ENCODE data around the gene WDR82. TPM values are rescaled to one million over a fixed set of nuclear protein-coding genes. Genes with fewer than 3 reads are reported as not detected.

The WDR82 gene
- total and polyA plus RNA-seq, 2 of the 4 experiments (the other 2 are of a cell fraction), result 38.1 to 68.1 TPM

DNA sequence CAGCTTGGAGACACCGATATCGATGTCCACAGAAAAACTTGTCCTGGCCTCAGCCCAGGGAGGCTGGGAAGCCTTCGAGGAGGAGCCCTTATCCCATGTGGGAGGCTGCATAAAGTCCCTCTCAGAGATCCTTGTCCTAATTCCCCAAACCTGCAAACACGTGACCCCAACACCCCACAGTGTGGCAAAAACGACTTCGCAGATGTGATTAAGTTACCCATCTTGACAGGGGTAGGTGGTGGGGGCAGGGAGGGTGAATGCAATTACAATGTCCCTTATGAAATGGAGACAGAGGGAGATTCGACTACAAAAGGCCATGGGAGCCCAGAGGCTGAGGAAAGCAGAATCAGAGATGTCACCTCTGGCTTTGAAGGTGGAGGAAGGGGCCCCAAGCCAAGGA, 50.7 kb downstream of the WDR82 start:
- Histone ChIP-seq H4K91ac (ENCODE audit: insufficient read depth, low read depth, low read length) (no peak overlapping the region), H3K27ac (ENCODE audit: insufficient read depth, low read length) (no peak overlapping the region), H2BK20ac (ENCODE audit: low read depth, low read length) (no peak overlapping the region), H2AFZ (replicated peaks; ENCODE audit: low read length, poor library complexity) (no peak overlapping the region), H3K27me3 (ENCODE audit: control insufficient read depth, insufficient read depth, low read length) (no peaks in the 10 kb centered on the region), H3K4me2 (ENCODE audit: low read depth, low read length) (no peak overlapping the region), H4K8ac (ENCODE audit: low read depth in 2 of 2, low read length in 2 of 2) (no peak overlapping the region), H3K14ac (replicated peaks; ENCODE audit: low read depth, low read length) (no peak overlapping the region), H3K9me1 (ENCODE audit: insufficient read depth, low read length) (no peaks in the 10 kb centered on the region), H2BK120ac (ENCODE audit: low read depth, low read length) (no peak overlapping the region), H2AK5ac (ENCODE audit: low read depth, low read length) (no peak overlapping the region), H2BK5ac (ENCODE audit: low read depth, low read length, poor library complexity, severe bottlenecking) (no peak overlapping the region), H2BK15ac (ENCODE audit: low read depth, low read length) (no peak overlapping the region), H3K4me1 (ENCODE audit: control insufficient read depth, insufficient read depth, low read length) (no peaks in the 10 kb centered on the region), H3K79me1 (ENCODE audit: low read depth in 1 of 2, low read length in 2 of 2) (peaks cover 5 to 18% of the 10 kb centered on the region in 2 experiments; a peak in 3 of 4 replicates), H3K4me3 (ENCODE audit: insufficient read depth, low read depth, low read length) (no peak overlapping the region), H3K23ac (ENCODE audit: low read depth, low read length) (no peak overlapping the region), H4K5ac (ENCODE audit: low read depth, low read length) (no peak overlapping the region), H3K9ac (ENCODE audit: low read depth, low read length) (no peak overlapping the region), H3K56ac (ENCODE audit: extremely low read depth, insufficient read depth, low read length) (no peak overlapping the region), H3K36me3 (ENCODE audit: control insufficient read depth, insufficient read depth, low read length) (peaks cover 43% of the 10 kb centered on the region), H3K18ac (ENCODE audit: low read depth, low read length) (no peak overlapping the region), H3K4ac (ENCODE audit: low read depth, low read length) (no peak overlapping the region), H3K9me3 (ENCODE audit: control insufficient read depth, insufficient read depth, low read length) (no peaks in the 10 kb centered on the region), H2AK9ac (replicated peaks; ENCODE audit: low read depth, low read length, poor library complexity) (no peak overlapping the region), H4K20me1 (ENCODE audit: insufficient read depth, low read length) (peaks cover 22% of the 10 kb centered on the region)
- no TSS peak for BruUV-seq (replicated peaks)
- DNase-seq (no peak), ATAC-seq (ENCODE audit: low read depth) (no peak)
- TF ChIP-seq RFX5 (IDR thresholded peaks at IDR 0.05; ENCODE audit: low read depth, low read length), result no peak
- TF ChIP-seq, protein P1, sequence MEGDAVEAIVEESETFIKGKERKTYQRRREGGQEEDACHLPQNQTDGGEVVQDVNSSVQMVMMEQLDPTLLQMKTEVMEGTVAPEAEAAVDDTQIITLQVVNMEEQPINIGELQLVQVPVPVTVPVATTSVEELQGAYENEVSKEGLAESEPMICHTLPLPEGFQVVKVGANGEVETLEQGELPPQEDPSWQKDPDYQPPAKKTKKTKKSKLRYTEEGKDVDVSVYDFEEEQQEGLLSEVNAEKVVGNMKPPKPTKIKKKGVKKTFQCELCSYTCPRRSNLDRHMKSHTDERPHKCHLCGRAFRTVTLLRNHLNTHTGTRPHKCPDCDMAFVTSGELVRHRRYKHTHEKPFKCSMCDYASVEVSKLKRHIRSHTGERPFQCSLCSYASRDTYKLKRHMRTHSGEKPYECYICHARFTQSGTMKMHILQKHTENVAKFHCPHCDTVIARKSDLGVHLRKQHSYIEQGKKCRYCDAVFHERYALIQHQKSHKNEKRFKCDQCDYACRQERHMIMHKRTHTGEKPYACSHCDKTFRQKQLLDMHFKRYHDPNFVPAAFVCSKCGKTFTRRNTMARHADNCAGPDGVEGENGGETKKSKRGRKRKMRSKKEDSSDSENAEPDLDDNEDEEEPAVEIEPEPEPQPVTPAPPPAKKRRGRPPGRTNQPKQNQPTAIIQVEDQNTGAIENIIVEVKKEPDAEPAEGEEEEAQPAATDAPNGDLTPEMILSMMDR (conservative IDR thresholded peaks at IDR 0.05; ENCODE audit: low read depth, low read length), result no peak
- TF ChIP-seq RAD21 (IDR thresholded peaks at IDR 0.05; ENCODE audit: low read length), result no peak
- TF ChIP-seq MXI1 (IDR thresholded peaks at IDR 0.05; ENCODE audit: borderline replicate concordance, low read depth, low read length), result no peak
- TF ChIP-seq CHD1 (IDR thresholded peaks at IDR 0.05; ENCODE audit: low read depth, low read length), result no peak
- TF ChIP-seq SMC3 (IDR thresholded peaks at IDR 0.05; ENCODE audit: low read depth, low read length), result no peak
- TF ChIP-seq, protein P2, sequence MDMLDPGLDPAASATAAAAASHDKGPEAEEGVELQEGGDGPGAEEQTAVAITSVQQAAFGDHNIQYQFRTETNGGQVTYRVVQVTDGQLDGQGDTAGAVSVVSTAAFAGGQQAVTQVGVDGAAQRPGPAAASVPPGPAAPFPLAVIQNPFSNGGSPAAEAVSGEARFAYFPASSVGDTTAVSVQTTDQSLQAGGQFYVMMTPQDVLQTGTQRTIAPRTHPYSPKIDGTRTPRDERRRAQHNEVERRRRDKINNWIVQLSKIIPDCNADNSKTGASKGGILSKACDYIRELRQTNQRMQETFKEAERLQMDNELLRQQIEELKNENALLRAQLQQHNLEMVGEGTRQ (IDR thresholded peaks at IDR 0.05; ENCODE audit: low read depth, low read length), result no peak
- TF ChIP-seq POLR2A (IDR thresholded peaks at IDR 0.05; ENCODE audit: low read depth, low read length), result no peak
- no peak for TF ChIP-seq RCOR1 (IDR thresholded peaks at IDR 0.05; ENCODE audit: insufficient replicate concordance, low read length)
- in situ Hi-C loops (cut with MboI; ENCODE audit: low sequenced_read_pairs) (no loop called here), dilution Hi-C loops (cut with HindIII; ENCODE audit: low sequenced_read_pairs, unreplicated experiment) (no loop called here), intact Hi-C loops (cut with micrococcal nuclease) (no loop called here)
- ChIA-PET POLR2A (ENCODE audit: unreplicated experiment) (no interaction called here), CTCF (no interaction called here)
- WGBS, 2 experiments (ENCODE audit: extremely low coverage in 2 of 2, insufficient read length in 1 of 2), result 60% methylated on average over 1 of the region's 7 CpGs; no CpG with 5 or more reads in 1 of the 2 experiments

Measured in IMR-90 (cell line).